Epithelial cell of esophagus (primary cell): ENCODE measurements around the gene DNAH3.

Experiments used
- DNase-seq: peaks from one replicate; pipeline ENCODE4 v3.0.0; 2010; ENCODE audit warnings: low read depth
- H3K4me3 ChIP-seq: 2 replicates; pipeline ENCODE4 v1.5.1; 2011; ENCODE audit warnings: mild to moderate bottlenecking, low read length, control low read depth
- TF ChIP-seq, protein P1 (sequence below): IDR thresholded peaks from 2 replicates; pipeline ENCODE4 v1.5.1; 2011; ENCODE audit warnings: low read depth, mild to moderate bottlenecking, low read length, control low read depth, inconsistent platforms; ENCODE audit not compliant: insufficient read depth; ENCODE audit errors: missing control alignments

DNAH3 gene

DNA sequence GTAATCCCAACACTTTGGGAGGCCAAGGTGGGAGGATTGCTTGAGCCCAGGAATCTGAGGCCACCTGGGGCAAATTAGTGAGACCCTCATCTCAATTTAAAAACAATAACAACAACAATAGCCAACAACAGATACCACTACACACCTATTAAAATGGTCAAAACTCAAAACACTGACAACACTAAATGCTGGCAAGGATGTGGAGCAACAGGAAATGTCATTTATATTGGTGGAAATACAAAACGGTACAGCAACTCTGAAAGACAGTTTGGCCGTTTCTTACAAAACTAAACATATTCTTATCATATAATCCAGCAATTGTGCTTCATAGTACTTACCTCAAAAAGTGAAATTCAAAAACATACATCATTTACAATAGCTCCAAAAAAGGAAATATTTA is 57.7 kb downstream of the DNAH3 start:
- DNase-seq: no peak
- TF ChIP-seq, protein P1, sequence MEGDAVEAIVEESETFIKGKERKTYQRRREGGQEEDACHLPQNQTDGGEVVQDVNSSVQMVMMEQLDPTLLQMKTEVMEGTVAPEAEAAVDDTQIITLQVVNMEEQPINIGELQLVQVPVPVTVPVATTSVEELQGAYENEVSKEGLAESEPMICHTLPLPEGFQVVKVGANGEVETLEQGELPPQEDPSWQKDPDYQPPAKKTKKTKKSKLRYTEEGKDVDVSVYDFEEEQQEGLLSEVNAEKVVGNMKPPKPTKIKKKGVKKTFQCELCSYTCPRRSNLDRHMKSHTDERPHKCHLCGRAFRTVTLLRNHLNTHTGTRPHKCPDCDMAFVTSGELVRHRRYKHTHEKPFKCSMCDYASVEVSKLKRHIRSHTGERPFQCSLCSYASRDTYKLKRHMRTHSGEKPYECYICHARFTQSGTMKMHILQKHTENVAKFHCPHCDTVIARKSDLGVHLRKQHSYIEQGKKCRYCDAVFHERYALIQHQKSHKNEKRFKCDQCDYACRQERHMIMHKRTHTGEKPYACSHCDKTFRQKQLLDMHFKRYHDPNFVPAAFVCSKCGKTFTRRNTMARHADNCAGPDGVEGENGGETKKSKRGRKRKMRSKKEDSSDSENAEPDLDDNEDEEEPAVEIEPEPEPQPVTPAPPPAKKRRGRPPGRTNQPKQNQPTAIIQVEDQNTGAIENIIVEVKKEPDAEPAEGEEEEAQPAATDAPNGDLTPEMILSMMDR: no peak
- no peak overlapping the region for H3K4me3 ChIP-seq

- no peak overlapping the region for H3K4me3 ChIP-seq
- DNase-seq: peak; percentile 49
- TF ChIP-seq, protein P1: no peak
Observed at GRCh38 chr16:21088646-21089538, 61.8 kb downstream of the DNAH3 start.

DNA sequence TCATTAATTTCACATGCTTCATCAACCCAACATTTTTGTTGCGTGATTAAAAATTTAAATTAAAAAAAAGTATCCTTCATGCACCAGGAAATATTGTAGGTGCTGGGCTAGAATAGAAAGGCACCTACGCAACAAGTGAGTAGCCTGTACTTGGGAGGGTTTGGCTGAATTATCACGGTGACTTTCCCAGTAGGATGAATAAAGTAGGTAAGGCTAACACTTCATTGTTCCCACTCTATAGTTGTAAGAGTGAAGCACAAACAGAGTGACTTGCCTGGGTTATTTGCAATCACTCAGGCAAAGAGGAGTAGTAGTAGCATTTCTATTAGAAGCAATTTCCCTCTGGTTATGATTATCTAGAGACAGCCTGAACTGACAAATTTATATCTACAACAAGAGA is 62.5 kb downstream of the DNAH3 start:
- TF ChIP-seq, protein P1: no peak
- no peak for DNase-seq
- H3K4me3 ChIP-seq: no peak overlapping the region

- H3K4me3 ChIP-seq: no peak overlapping the region
- TF ChIP-seq, protein P1: no peak
- no peak for DNase-seq
Observed at GRCh38 chr16:21084631-21085225, 65.9 kb downstream of the DNAH3 start.

GRCh38 chr16:21083729-21084268 is 66.8 kb downstream of the DNAH3 start:
- peak; percentile 56 for DNase-seq
- H3K4me3 ChIP-seq: no peak overlapping the region
- TF ChIP-seq, protein P1: peak; percentile 76

DNA sequence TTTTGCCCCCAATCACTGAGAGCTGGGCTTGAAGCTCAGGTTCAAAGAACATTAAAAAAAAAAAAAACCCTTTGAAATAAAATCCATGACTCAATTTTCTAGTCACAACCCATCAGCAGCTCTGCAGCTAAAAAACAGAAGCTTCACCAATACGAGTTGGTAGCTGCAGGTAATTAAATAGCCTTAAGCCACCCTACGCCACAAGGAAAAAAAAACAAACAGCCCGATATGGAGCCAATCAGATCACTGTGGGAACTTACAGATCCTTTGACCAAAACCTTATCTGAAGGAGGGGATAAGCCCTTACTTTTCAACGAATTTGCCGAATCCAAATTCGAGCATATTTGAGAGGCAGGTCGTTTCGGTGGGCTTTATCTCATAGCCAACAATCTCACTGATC is 69.3 kb downstream of the DNAH3 start:
- TF ChIP-seq, protein P1: no peak
- peak; percentile 4 for DNase-seq
- H3K4me3 ChIP-seq: no peak overlapping the region
